Panc1 (cell line): ENCODE measurements around the gene TBCD. TPM values are rescaled to one million over a fixed set of nuclear protein-coding genes. Genes with fewer than 3 reads are reported as not detected.

Experiments used
- ATAC-seq: fragments of 200-7000 bp; cut with Tn5 transposase; 2 replicates; pipeline ENCODE4 v1.9.1; 2020; ENCODE audit warnings: mild to moderate bottlenecking, moderate library complexity
- BruUV-seq: library from RNA; stranded (reverse); fragments of 400-500 nt; replicated peaks from 2 replicates; lab custom pipeline; 2021; lab: Mats Ljungman, UMichigan
- CTCF ChIA-PET: fragments of 300-600 bp; sonication (Branson Sonifier 250); formaldehyde crosslinking; loops from one replicate; lab custom pipeline; 2022; ENCODE audit warnings: antibody characterized with exemption; lab: Charles Lee
- POLR2A ChIA-PET: fragments of 300-600 bp; sonication (Branson Sonifier 250); formaldehyde crosslinking; loops from one replicate; lab custom pipeline; 2022; ENCODE audit warnings: antibody characterized with exemption; lab: Charles Lee
- DNase-seq: peaks from one replicate; pipeline ENCODE4 v3.0.0-alpha.2; 2010; ENCODE audit warnings: low read depth, low spot score
- H3K27ac ChIP-seq: 2 replicates; pipeline ENCODE4 v1.5.1; 2011; ENCODE audit warnings: mild to moderate bottlenecking, low read length, inconsistent platforms
- H3K27me3 ChIP-seq: fragments of 200-500 bp; sonication (Bioruptor generic); 2 replicates; pipeline ENCODE4 v1.6.0; 2014; ENCODE audit warnings: low read length, inconsistent platforms; ENCODE audit not compliant: control insufficient read depth, insufficient read depth
- H3K36me3 ChIP-seq: fragments of 200-500 bp; sonication (Bioruptor generic); 2 replicates; pipeline ENCODE4 v1.5.1; 2014; ENCODE audit warnings: inconsistent platforms, mild to moderate bottlenecking, low read length, moderate library complexity; ENCODE audit not compliant: control insufficient read depth, insufficient read depth
- H3K4me1 ChIP-seq: 2 replicates; pipeline ENCODE4 v1.5.1; 2011; ENCODE audit warnings: inconsistent platforms, mild to moderate bottlenecking, low read length, moderate library complexity; ENCODE audit not compliant: control insufficient read depth, insufficient read depth
- H3K4me3 ChIP-seq, 2 experiments: 2 replicates each; pipeline ENCODE4 v1.5.1; 2011 to 2012; ENCODE audit warnings: low read depth in 2 of 2, low read length in 2 of 2, mild to moderate bottlenecking in 2 of 2, inconsistent platforms in 1 of 2, moderate library complexity in 1 of 2
- H3K9me3 ChIP-seq: fragments of 200-500 bp; sonication (Bioruptor generic); 2 replicates; pipeline ENCODE4 v1.5.1; 2014; ENCODE audit warnings: low read depth, mild to moderate bottlenecking, inconsistent platforms, low read length, moderate library complexity; ENCODE audit not compliant: control insufficient read depth, insufficient read depth
- POLR2AphosphoS5 ChIP-seq: IDR thresholded peaks from 2 replicates; pipeline ENCODE4 v1.6.1; 2012; ENCODE audit warnings: mild to moderate bottlenecking, low read depth, low read length, moderate library complexity
- SIN3A ChIP-seq: IDR thresholded peaks from 2 replicates; pipeline ENCODE4 v1.6.1; 2012; ENCODE audit warnings: low read depth, mild to moderate bottlenecking, low read length, moderate library complexity, borderline replicate concordance; ENCODE audit not compliant: insufficient read depth
- TCF7L2 ChIP-seq: IDR thresholded peaks from 2 replicates; pipeline ENCODE4 v1.6.1; 2011; ENCODE audit warnings: mild to moderate bottlenecking, low read depth, low read length, inconsistent platforms
- in situ Hi-C: cut with HindIII; loops from 2 replicates; pipeline ENCODE4 v1.10.0; 2016; ENCODE audit warnings: low sequenced_read_pairs, low pct_unique_long_range_greater_than_20kb
- intact Hi-C: fragments of 100-400 bp; cut with micrococcal nuclease; formaldehyde crosslinking; loops from one replicate; pipeline ENCODE4 v1.10.0; 2022; ENCODE audit not compliant: unreplicated experiment
- total RNA-seq: library from RNA; stranded (reverse); gene quantifications from one replicate; pipeline ENCODE4 v1.2.1, GENCODE V29; 2021; ENCODE audit not compliant: unreplicated experiment
- TF ChIP-seq, protein P1 (sequence below): fragments of 450-650 bp; IDR thresholded peaks from 2 replicates; pipeline ENCODE4 v1.5.1; 2017; ENCODE audit warnings: mild to moderate bottlenecking
- TF ChIP-seq, protein P2 (sequence below), 2 experiments: IDR thresholded peaks; 2 replicates each; pipeline ENCODE4 v1.6.1; 2011 to 2012; ENCODE audit warnings: low read depth in 2 of 2, control low read depth in 1 of 2, low read length in 1 of 2, mild to moderate bottlenecking in 1 of 2, moderate library complexity in 1 of 2; ENCODE audit not compliant: insufficient read depth in 1 of 2

The TBCD gene
- total RNA-seq, 1 experiment from 2014 or later = 186 TPM

DNA sequence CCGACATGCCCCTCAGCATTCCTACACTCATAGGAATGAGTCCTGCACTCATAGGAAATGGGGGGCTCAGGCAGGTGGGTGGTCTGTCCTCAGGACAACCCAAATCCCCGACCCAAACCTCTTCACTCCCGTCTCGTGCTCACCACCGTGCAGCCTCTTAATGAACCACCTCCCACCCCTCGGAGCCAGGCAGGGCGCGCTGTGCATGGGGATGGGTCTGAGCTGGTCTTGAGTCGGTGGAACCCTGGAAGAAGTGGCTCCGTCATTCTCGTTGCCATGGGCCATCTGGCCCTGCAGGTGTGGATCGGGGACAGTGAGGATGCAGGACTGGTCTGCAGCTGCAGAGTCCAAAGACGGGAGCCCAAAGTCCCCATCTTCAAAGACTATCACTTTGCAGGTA is 47.0 kb upstream of the TBCD start:
- DNase-seq (no peak), ATAC-seq (no peak)
- Histone ChIP-seq H3K27ac (no peak overlapping the region), H3K27me3 (no peaks in the 10 kb centered on the region), H3K4me1 (peaks cover 7% of the 10 kb centered on the region), H3K36me3 (no peaks in the 10 kb centered on the region), H3K4me3 (no peak overlapping the region), H3K9me3 (no peaks in the 10 kb centered on the region)
- no TSS peak for BruUV-seq
- TF ChIP-seq, protein P1, sequence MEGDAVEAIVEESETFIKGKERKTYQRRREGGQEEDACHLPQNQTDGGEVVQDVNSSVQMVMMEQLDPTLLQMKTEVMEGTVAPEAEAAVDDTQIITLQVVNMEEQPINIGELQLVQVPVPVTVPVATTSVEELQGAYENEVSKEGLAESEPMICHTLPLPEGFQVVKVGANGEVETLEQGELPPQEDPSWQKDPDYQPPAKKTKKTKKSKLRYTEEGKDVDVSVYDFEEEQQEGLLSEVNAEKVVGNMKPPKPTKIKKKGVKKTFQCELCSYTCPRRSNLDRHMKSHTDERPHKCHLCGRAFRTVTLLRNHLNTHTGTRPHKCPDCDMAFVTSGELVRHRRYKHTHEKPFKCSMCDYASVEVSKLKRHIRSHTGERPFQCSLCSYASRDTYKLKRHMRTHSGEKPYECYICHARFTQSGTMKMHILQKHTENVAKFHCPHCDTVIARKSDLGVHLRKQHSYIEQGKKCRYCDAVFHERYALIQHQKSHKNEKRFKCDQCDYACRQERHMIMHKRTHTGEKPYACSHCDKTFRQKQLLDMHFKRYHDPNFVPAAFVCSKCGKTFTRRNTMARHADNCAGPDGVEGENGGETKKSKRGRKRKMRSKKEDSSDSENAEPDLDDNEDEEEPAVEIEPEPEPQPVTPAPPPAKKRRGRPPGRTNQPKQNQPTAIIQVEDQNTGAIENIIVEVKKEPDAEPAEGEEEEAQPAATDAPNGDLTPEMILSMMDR = no peak
- no peak for TF ChIP-seq POLR2AphosphoS5
- no peak for TF ChIP-seq TCF7L2
- no peak for TF ChIP-seq SIN3A
- TF ChIP-seq, protein P2, sequence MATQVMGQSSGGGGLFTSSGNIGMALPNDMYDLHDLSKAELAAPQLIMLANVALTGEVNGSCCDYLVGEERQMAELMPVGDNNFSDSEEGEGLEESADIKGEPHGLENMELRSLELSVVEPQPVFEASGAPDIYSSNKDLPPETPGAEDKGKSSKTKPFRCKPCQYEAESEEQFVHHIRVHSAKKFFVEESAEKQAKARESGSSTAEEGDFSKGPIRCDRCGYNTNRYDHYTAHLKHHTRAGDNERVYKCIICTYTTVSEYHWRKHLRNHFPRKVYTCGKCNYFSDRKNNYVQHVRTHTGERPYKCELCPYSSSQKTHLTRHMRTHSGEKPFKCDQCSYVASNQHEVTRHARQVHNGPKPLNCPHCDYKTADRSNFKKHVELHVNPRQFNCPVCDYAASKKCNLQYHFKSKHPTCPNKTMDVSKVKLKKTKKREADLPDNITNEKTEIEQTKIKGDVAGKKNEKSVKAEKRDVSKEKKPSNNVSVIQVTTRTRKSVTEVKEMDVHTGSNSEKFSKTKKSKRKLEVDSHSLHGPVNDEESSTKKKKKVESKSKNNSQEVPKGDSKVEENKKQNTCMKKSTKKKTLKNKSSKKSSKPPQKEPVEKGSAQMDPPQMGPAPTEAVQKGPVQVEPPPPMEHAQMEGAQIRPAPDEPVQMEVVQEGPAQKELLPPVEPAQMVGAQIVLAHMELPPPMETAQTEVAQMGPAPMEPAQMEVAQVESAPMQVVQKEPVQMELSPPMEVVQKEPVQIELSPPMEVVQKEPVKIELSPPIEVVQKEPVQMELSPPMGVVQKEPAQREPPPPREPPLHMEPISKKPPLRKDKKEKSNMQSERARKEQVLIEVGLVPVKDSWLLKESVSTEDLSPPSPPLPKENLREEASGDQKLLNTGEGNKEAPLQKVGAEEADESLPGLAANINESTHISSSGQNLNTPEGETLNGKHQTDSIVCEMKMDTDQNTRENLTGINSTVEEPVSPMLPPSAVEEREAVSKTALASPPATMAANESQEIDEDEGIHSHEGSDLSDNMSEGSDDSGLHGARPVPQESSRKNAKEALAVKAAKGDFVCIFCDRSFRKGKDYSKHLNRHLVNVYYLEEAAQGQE (IDR thresholded peaks at IDR 0.05; ENCODE audit: insufficient read depth in 1 of 2, low read depth in 2 of 2, low read length in 1 of 2) = no peak
- CTCF ChIA-PET = no interaction called here
- intact Hi-C loops = no loop called here
- POLR2A ChIA-PET = no interaction called here
- in situ Hi-C loops = no loop called here

DNA sequence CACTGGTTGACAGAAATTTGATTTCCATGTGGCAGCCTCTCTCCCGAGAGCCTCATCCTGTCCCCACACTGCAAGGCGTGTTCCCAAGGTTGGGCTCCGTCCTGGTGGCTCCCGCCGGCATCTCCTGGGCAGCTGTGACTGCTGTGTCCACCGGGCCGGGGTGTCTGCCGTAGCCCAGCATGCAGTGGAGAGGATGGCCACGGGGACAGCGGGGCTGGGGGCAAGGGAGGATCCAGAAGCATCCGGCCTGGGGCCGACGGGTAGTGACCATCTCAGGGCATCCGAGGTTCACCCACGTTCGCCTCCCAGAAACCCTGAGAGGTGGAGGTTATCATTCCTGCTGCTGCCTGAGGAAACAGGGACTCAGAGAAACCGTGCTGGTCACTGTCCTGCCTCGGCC is 46.1 kb upstream of the TBCD start:
- H3K9me3 ChIP-seq = no peaks in the 10 kb centered on the region
- H3K4me3 ChIP-seq = no peak overlapping the region
- DNase-seq (no peak), ATAC-seq (no peak)
- no TSS peak for BruUV-seq
- CTCF ChIA-PET = no interaction called here
- POLR2A ChIA-PET = no interaction called here
- in situ Hi-C loops = no loop called here
- H3K4me1 ChIP-seq = peaks cover 7% of the 10 kb centered on the region
- no peak overlapping the region for H3K27ac ChIP-seq
- no peaks in the 10 kb centered on the region for H3K27me3 ChIP-seq
- TF ChIP-seq POLR2AphosphoS5 (no peak), SIN3A (no peak)
- TF ChIP-seq, protein P2 (IDR thresholded peaks at IDR 0.05; ENCODE audit: insufficient read depth in 1 of 2, low read depth in 2 of 2, low read length in 1 of 2) = no peak
- no peaks in the 10 kb centered on the region for H3K36me3 ChIP-seq
- intact Hi-C loops = no loop called here
